Stimulated activated CD4-positive, alpha-beta T cell treated with anti-CD3 and anti-CD28 coated beads, Interleukin-4, amount 100 ng/mL, for 1 hour (primary cell): Measurements from ENCODE around the gene GNAI2.

Experiments used
- DNase-seq: peaks from one replicate; pipeline ENCODE4 v3.0.0-alpha.2; 2020

The GNAI2 gene

GRCh38 chr3:50299929-50300680 is 64.1 kb downstream of the GNAI2 start:
- no peak for DNase-seq

- DNase-seq, result no peak
Observed at GRCh38 chr3:50300681-50301254, 64.8 kb downstream of the GNAI2 start.

DNA sequence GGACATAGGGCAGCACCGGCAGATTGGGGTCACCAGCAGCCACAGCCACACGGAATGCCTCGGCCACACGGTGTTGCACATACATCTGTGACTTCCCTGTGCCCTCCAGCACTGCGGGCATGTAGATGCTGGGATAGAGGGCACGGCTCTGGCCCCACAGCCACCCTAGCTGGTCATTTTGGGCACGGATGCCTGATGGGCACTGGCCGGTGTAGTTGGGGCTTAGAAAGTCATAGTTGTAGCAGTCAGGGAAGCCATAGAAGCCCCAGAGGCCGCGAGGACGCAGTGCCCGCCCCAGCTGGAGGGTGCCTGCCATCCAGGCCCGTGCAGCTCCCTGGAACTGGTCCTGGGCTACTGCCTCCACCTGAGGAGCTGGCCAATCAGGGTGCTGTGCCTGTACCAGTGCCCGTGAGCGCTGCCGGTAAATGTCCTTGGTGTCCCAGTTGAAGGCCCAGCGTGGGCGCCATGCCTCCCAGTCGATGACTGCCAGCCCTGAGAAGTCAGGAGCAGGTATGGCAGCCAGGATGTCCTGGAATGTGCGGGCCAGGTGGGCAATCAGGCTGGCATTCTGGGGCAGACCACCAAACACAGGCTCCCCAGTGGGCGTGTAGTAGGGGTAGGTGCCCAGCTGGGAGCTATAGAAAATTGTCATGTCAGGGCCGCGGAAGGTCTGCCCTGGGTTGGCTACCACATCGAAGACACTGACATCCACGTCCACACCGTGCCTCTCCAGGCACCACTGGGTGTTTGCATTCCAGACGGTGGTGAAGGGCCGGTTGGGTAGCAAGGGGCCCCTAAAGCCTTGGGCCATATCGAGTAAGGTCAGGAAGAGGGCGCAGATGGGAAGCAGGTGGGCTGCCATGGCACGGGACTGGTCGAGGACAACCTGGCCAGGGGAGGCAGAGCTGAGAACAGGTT is 66.3 kb downstream of the GNAI2 start:
- DNase-seq, result no peak

GRCh38 chr3:50303013-50303815 is 67.2 kb downstream of the GNAI2 start, which contains the start of gene HYAL1:
Gene HYAL1, minus strand, starts transcription at chr3:50303574. Its CDS starts 618 bp downstream, at chr3:50302956.
- no peak for DNase-seq

- no peak for DNase-seq
Observed at GRCh38 chr3:50304601-50305000, 68.6 kb downstream of the GNAI2 start.
